GM23248 (cell line): Measurements from ENCODE around the gene CERT1.
"Not testable (repeated sequence)": the region's sequence is repeated elsewhere in the genome, so short reads cannot be mapped to it uniquely, and the experiment has no call there.

Experiments used
- EZH2 ChIP-seq: fragments of 200-600 bp; sonication (generic); IDR thresholded peaks from 2 replicates; pipeline ENCODE4 v1.6.1; 2018; ENCODE audit warnings: antibody characterized with exemption, mild to moderate bottlenecking; ENCODE audit not compliant: insufficient read depth, poor library complexity, severe bottlenecking
- EZH2phosphoT487 ChIP-seq: fragments of 200-600 bp; sonication (generic); IDR thresholded peaks from 2 replicates; pipeline ENCODE4 v1.6.1; 2018; ENCODE audit warnings: antibody characterized with exemption, moderate library complexity, mild to moderate bottlenecking, low read depth; ENCODE audit not compliant: insufficient read depth

DNA sequence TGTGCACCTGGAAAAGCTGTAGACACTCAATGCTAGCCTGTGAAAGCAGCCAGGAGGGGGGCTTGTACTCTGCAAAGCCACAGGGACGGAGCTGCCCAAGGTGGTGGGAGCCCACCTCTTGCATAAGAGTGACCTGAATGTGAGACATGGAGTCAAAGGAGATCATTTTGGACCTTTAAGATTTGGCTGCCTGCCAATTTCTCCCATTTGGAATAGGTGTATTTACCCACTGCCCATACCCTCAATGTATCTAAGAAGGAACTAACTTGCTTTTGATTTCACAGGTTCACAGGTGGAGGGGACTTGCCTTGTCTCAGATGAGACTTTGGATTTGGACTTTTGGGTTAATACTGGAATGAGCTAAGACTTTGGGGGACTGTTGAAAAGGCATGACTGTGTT lies 12.6 kb downstream of the CERT1 start:
- not testable (repeated sequence) for TF ChIP-seq EZH2phosphoT487, EZH2
